Astrocyte (in vitro differentiated cells and primary cell): ENCODE results near the gene C2CD5. TPM values are rescaled to one million over a fixed set of nuclear protein-coding genes. Genes with fewer than 3 reads are reported as not detected.
"Not testable (repeated sequence)": the region's sequence is repeated elsewhere in the genome, so short reads cannot be mapped to it uniquely, and the experiment has no call there.

Experiments used
- DNase-seq: peaks from one replicate; pipeline ENCODE4 v3.0.0-alpha.2; 2010; ENCODE audit warnings: low read depth
- FAIRE-seq: peaks from 2 replicates; lab custom pipeline; 2011; peaks lifted over from hg19 to GRCh38; lab: Jason Lieb, UNC
- H2AFZ ChIP-seq: 2 replicates; pipeline ENCODE4 v1.6.0; 2012; ENCODE audit warnings: low read depth, low read length, inconsistent platforms
- H3K27ac ChIP-seq: 2 replicates; pipeline ENCODE4 v1.5.1; 2011; ENCODE audit warnings: low read depth, low read length, inconsistent platforms
- H3K27me3 ChIP-seq: 2 replicates; pipeline ENCODE4 v1.6.0; 2011; ENCODE audit warnings: low read length, inconsistent platforms; ENCODE audit not compliant: insufficient read depth
- H3K36me3 ChIP-seq: 2 replicates; pipeline ENCODE4 v1.5.1; 2011; ENCODE audit warnings: low read length, inconsistent platforms; ENCODE audit not compliant: insufficient read depth
- H3K4me1 ChIP-seq: 2 replicates; pipeline ENCODE4 v1.5.1; 2011; ENCODE audit warnings: low read length, inconsistent platforms; ENCODE audit not compliant: insufficient read depth
- H3K4me2 ChIP-seq: 2 replicates; pipeline ENCODE4 v1.6.0; 2012; ENCODE audit warnings: low read length, inconsistent platforms
- H3K4me3 ChIP-seq: 2 replicates; pipeline ENCODE4 v1.5.1; 2011; ENCODE audit warnings: low read depth, mild to moderate bottlenecking, low read length, inconsistent platforms; ENCODE audit not compliant: insufficient read depth
- H3K79me2 ChIP-seq: 2 replicates; pipeline ENCODE4 v1.6.0; 2012; ENCODE audit warnings: mild to moderate bottlenecking, low read length, inconsistent platforms; ENCODE audit not compliant: insufficient read depth
- H3K9ac ChIP-seq: 2 replicates; pipeline ENCODE4 v1.6.0; 2012; ENCODE audit warnings: mild to moderate bottlenecking, low read length, inconsistent platforms
- H3K9me3 ChIP-seq: 2 replicates; pipeline ENCODE4 v1.5.1; 2012; ENCODE audit warnings: low read depth, mild to moderate bottlenecking, low read length, inconsistent platforms; ENCODE audit not compliant: insufficient read depth
- H4K20me1 ChIP-seq: 2 replicates; pipeline ENCODE4 v1.6.0; 2012; ENCODE audit warnings: low read length, inconsistent platforms; ENCODE audit not compliant: insufficient read depth
- H3K27ac Mint-ChIP-seq: one replicate; pipeline ENCODE4 v1.8.0; 2021; ENCODE audit warnings: mild to moderate bottlenecking, mixed read lengths; ENCODE audit not compliant: unreplicated experiment
- H3K27me3 Mint-ChIP-seq: one replicate; pipeline ENCODE4 v1.8.0; 2021; ENCODE audit warnings: low read depth, mixed read lengths; ENCODE audit not compliant: unreplicated experiment
- H3K36me3 Mint-ChIP-seq: one replicate; pipeline ENCODE4 v1.8.0; 2021; ENCODE audit warnings: low read depth, mixed read lengths; ENCODE audit not compliant: unreplicated experiment
- H3K4me1 Mint-ChIP-seq: one replicate; pipeline ENCODE4 v1.8.0; 2021; ENCODE audit warnings: low read depth, mixed read lengths; ENCODE audit not compliant: unreplicated experiment
- H3K4me3 Mint-ChIP-seq: one replicate; pipeline ENCODE4 v1.8.0; 2021; ENCODE audit warnings: mild to moderate bottlenecking, moderate library complexity, mixed read lengths; ENCODE audit not compliant: unreplicated experiment
- H3K9me3 Mint-ChIP-seq: one replicate; pipeline ENCODE4 v1.8.0; 2021; ENCODE audit warnings: mild to moderate bottlenecking, mixed read lengths; ENCODE audit not compliant: unreplicated experiment
- EZH2 ChIP-seq: IDR thresholded peaks from 2 replicates; pipeline ENCODE4 v1.6.1; 2012; ENCODE audit warnings: mild to moderate bottlenecking, low read length, inconsistent platforms; ENCODE audit not compliant: insufficient read depth
- total RNA-seq: library from RNA; stranded (reverse); gene quantifications from 2 replicates; pipeline ENCODE4 v1.2.1, GENCODE V29; 2021
- TF ChIP-seq, protein P1 (sequence below): IDR thresholded peaks from 2 replicates; pipeline ENCODE4 v1.5.1; 2011; ENCODE audit warnings: low read depth, mild to moderate bottlenecking, inconsistent platforms, low read length, moderate library complexity; ENCODE audit not compliant: insufficient read depth

Gene C2CD5
- total RNA-seq, 1 donor from 2014 or later: 14.7 TPM

DNA sequence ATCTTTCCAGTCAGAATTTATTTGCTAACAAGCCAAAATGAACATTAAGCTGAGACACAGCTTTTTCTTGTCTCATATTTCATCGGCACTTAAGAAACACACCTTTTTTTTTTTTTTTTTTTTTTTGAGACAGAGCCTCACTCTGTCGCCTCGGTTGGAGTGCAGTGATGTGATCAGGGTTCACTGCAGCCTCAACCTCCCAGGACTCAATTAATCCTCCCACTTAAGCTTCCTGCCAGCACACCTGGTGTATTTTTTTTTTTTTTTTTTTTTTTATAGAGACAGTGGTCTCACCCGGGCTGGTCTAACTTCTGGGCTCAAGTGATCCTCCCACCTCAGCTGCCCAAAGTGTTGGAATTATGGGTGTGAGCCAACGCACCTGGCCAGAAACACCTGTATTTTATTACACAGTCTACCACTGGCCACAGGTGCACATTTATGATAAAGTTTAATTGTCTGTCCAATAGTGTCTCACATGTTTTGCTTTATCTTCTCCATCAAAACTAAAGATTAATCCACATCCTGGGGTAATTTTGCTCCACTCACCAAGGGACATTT, 62.7 kb downstream of the C2CD5 start:
- no peak overlapping the region for H2AFZ ChIP-seq
- no peak overlapping the region for H3K4me3 ChIP-seq
- Mint-ChIP-seq H3K4me3 (no peak overlapping the region), H3K36me3 (no peaks in the 10 kb centered on the region), H3K27ac (no peak overlapping the region), H3K4me1 (peaks cover 1% of the 10 kb centered on the region), H3K27me3 (no peaks in the 10 kb centered on the region), H3K9me3 (no peaks in the 10 kb centered on the region)
- DNase-seq: no peak
- no peaks in the 10 kb centered on the region for H3K27me3 ChIP-seq
- no peaks in the 10 kb centered on the region for H3K9me3 ChIP-seq
- TF ChIP-seq, protein P1, sequence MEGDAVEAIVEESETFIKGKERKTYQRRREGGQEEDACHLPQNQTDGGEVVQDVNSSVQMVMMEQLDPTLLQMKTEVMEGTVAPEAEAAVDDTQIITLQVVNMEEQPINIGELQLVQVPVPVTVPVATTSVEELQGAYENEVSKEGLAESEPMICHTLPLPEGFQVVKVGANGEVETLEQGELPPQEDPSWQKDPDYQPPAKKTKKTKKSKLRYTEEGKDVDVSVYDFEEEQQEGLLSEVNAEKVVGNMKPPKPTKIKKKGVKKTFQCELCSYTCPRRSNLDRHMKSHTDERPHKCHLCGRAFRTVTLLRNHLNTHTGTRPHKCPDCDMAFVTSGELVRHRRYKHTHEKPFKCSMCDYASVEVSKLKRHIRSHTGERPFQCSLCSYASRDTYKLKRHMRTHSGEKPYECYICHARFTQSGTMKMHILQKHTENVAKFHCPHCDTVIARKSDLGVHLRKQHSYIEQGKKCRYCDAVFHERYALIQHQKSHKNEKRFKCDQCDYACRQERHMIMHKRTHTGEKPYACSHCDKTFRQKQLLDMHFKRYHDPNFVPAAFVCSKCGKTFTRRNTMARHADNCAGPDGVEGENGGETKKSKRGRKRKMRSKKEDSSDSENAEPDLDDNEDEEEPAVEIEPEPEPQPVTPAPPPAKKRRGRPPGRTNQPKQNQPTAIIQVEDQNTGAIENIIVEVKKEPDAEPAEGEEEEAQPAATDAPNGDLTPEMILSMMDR: no peak
- TF ChIP-seq EZH2: no peak
- no peak overlapping the region for H3K4me2 ChIP-seq
- peaks cover 7% of the 10 kb centered on the region for H3K36me3 ChIP-seq
- H4K20me1 ChIP-seq: no peaks in the 10 kb centered on the region
- no peaks in the 10 kb centered on the region for H3K4me1 ChIP-seq
- no peak overlapping the region for H3K9ac ChIP-seq
- H3K79me2 ChIP-seq: no peaks in the 10 kb centered on the region
- no peak for FAIRE-seq
- no peak overlapping the region for H3K27ac ChIP-seq

DNA sequence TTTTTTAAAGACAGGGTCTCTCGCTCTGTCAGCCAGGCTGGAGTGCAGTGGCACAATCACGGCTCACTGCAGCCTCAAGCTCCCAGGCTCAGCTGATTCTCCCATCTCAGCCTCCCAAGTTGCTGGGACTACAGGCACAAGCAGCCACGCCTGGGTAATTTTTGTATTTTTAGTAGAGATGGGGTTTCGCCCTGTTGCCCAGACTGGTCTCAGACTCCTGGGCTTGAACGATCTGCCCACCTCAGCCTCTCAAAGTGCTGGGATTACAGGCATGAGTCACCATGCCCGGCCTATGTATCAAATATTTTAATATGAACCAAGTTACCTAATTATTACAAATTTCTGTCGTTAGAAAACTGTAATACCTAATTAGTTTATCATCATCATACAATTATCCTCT, 63.5 kb downstream of the C2CD5 start:
- H3K9me3 ChIP-seq, FAIRE-seq, H3K9me3 Mint-ChIP-seq, H2AFZ ChIP-seq, H3K4me2 ChIP-seq, H3K79me2 ChIP-seq, H3K27ac ChIP-seq, H3K4me1 Mint-ChIP-seq, H3K4me3 Mint-ChIP-seq, H3K9ac ChIP-seq, H3K4me1 ChIP-seq, H4K20me1 ChIP-seq, H3K4me3 ChIP-seq, H3K27me3 ChIP-seq, H3K27ac Mint-ChIP-seq, DNase-seq, H3K36me3 Mint-ChIP-seq, H3K36me3 ChIP-seq, H3K27me3 Mint-ChIP-seq: not testable (repeated sequence)

DNA sequence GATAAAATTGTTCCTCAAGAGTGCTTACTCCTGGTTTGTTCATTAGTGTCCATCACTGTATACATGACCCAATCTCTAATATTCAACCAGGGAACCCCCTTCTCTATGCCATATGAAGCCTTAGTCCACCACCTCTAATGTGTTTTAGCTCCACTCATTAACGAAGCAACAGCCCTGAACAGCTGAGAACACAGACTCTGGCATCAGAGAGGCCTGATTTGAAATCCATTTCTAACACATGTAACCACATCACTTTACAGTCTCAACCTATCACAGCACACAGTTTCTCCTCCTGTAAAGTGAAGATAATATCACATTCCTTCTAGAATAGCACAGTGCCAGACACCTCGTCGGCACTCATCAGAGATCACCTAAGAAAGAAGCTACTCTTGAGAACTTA, 64.3 kb downstream of the C2CD5 start:
- no peaks in the 10 kb centered on the region for H3K27me3 Mint-ChIP-seq
- no peak overlapping the region for H3K4me3 Mint-ChIP-seq
- no peak overlapping the region for H3K27ac Mint-ChIP-seq
- H3K27ac ChIP-seq: no peak overlapping the region
- H3K9ac ChIP-seq: no peak overlapping the region
- no peaks in the 10 kb centered on the region for H3K36me3 Mint-ChIP-seq
- H3K79me2 ChIP-seq: no peaks in the 10 kb centered on the region
- FAIRE-seq (no peak), DNase-seq (no peak)
- H3K4me1 ChIP-seq: no peaks in the 10 kb centered on the region
- no peaks in the 10 kb centered on the region for H4K20me1 ChIP-seq
- no peak overlapping the region for H3K4me2 ChIP-seq
- no peaks in the 10 kb centered on the region for H3K9me3 ChIP-seq
- peaks cover 7% of the 10 kb centered on the region for H3K36me3 ChIP-seq
- TF ChIP-seq, protein P1: no peak
- no peak for TF ChIP-seq EZH2
- H3K4me3 ChIP-seq: no peak overlapping the region
- H3K4me1 Mint-ChIP-seq: peaks cover 1% of the 10 kb centered on the region
- no peaks in the 10 kb centered on the region for H3K27me3 ChIP-seq
- no peak overlapping the region for H2AFZ ChIP-seq
- no peaks in the 10 kb centered on the region for H3K9me3 Mint-ChIP-seq
